Inferior parietal cortex (tissue), 1 donor: Measurements from ENCODE around the gene GUCY1A2.

Experiments used
- DNase-seq: peaks from one replicate; pipeline ENCODE4 v3.0.0-alpha.2; 2016; ENCODE audit errors: extremely low spot score

Gene GUCY1A2

DNA sequence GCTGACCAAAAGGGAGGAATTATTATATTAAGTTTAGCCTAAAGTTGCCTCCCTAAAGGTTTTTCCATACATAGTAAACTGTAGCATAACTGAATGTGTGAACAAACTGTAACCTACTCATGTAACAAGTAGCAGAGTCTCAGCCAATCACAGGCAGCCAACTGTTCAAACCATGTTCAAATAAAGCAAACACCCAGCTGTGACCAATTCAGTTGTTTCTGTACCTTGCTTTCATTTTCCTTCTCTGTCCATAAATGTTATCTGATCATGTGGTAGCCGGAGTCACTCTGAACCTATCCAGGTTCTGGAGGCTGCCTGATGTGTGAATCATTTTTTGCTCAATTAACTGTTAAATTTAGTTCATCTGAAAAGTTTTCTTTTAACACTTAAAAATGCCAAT, 373.5 kb downstream of the GUCY1A2 start:
- no peak for DNase-seq

DNA sequence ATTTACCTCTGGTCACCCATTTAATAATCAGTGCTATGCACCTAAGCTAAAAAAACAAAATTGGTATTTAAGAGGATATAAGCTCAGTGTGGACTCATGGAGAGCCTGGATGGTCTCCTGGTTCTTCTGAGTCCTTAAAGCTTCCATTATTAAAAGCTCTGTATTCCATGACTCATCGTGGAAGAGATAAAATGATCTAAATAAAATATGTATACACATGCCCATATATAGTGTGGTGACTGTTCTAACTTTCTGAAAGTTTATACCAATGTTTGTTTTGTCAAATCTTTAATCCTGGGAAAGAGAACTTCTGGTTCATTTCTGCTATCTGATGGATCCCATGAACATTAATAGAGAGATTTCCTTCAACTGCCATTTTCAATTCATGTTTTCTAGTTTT, 375.9 kb downstream of the GUCY1A2 start:
- no peak for DNase-seq

DNA sequence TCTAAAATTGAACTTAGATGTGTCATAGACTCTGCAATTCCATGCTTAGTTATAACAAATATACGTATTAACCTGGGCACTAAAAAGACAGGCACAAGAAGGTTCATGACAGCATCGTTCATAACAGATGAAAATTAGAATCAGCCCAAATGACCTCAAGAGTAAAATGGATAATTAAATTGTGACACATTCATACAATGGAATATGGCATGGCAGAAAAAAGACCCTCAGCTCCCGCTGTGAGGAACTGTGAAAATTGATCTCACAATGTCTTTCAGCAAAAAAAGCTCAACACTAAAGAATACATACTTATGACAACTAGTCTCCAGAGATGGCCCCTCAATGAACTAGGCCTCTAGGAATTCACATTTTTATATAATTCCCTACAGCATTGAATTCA, 386.0 kb downstream of the GUCY1A2 start:
- DNase-seq: no peak

DNA sequence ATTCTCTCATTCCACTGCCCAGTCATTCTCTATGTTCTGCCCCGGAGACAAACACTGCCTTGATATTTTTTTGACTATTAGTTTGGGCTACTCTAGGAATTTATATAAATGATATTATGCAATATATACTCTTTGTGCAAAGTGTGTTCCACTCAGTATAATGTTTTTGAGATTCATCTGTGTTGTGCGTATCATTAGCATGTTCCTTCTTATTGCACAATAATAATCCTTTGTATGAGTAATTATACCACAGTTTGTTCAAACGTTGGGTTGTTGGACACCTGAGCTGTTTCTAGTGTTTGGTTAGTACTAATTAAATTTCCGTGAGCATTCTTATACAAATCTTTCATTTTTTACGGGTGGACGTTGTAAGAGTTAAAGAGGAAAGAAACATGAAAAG, 390.6 kb downstream of the GUCY1A2 start:
- DNase-seq: no peak

DNA sequence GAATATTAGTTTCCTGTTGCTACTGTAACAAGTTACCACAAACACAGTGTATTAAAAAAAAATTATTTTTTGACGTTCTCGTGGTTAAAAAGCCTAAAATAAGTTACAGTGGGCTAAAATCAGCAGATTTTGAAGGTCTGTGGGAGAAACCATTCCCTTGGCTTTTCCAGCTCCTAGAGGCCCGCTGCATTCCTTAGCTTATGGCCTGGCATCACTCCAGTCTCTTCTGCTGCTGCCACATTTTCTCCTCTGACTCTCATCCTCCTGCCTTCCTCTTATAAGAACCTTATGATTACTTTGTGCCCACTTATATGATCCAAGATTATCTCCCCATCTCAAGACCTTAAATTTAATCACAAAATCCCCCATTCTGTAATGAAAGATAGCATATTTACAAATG, 392.7 kb downstream of the GUCY1A2 start:
- no peak for DNase-seq

DNA sequence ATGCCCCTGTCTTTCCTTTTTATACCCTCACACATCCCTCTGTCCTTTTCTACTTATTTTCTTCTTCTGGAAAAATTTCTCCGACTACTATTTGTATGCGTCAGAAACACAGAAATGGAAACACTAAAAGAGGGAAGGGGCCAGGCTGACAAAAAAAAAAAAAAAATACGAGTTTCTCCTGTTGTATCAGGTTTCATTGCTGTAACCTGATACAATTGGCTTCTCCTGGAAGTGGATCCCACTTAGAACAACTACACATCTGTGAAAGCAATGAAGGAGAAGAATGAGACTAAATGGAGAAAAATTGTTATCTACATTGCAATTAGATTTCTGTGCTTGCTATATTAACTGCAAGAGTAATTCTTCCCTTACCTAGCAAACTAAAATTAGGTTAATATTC, 393.9 kb downstream of the GUCY1A2 start:
- DNase-seq: no peak
